Mucosa of descending colon (tissue), 3 donors: ENCODE measurements around the gene NFATC1. TPM values are rescaled to one million over a fixed set of nuclear protein-coding genes. Genes with fewer than 3 reads are reported as not detected.

Experiments used
- ATAC-seq: fragments of 200-7000 bp; cut with Tn5 transposase; one replicate; pipeline ENCODE4 v1.9.1; 2020; ENCODE audit warnings: mild to moderate bottlenecking, moderate library complexity
- DNase-seq, 3 donors: peaks; one replicate each; pipeline ENCODE4 v3.0.0-alpha.2; 2020
- H3K36me3 ChIP-seq: fragments of 200-600 bp; one replicate; pipeline ENCODE4 v1.8.0; 2021; ENCODE audit warnings: low read depth, mild to moderate bottlenecking
- H3K4me1 ChIP-seq: fragments of 200-600 bp; one replicate; pipeline ENCODE4 v1.8.0; 2021; ENCODE audit warnings: low read depth, mild to moderate bottlenecking
- H3K4me3 ChIP-seq: fragments of 200-600 bp; one replicate; pipeline ENCODE4 v1.8.0; 2021; ENCODE audit warnings: mild to moderate bottlenecking
- H3K9me3 ChIP-seq: fragments of 200-600 bp; one replicate; pipeline ENCODE4 v1.8.0; 2021; ENCODE audit warnings: mild to moderate bottlenecking
- CTCF ChIP-seq: fragments of 200-600 bp; IDR thresholded peaks from one replicate; pipeline ENCODE4 v1.8.0; 2022; ENCODE audit warnings: antibody characterized with exemption, mild to moderate bottlenecking
- intact Hi-C, 2 donors: fragments of 100-400 bp; cut with DNase I in 1 of 2; cut with micrococcal nuclease in 1 of 2; formaldehyde crosslinking; loops; one replicate each; pipeline versions ENCODE4 v1.11.0 to v1.11.1; 2022; cut with DNase I, micrococcal nuclease
- total RNA-seq, 3 donors: library from RNA; stranded (reverse); fragmentation: NEBNext Ultra II Directional in 2 of 3; extraction: Animal tissue kit (Norgen Biotek cat#: 25700) in 2 of 3; gene quantifications; one replicate each; pipeline versions ENCODE4 v1.2.1 to v1.2.4, GENCODE V29; 2021 to 2023
- donor health status: DM: no; HTN: no; CAD: no; lungs with moderate emphysema.
- donor health status: DM: no; HTN: no; CAD: no.
- donor health status: DM: no; HTN: yes; CAD: no.

NFATC1 gene
- total RNA-seq, 3 donors from 2014 or later: 2.9 to 12.9 (median 4.6) TPM

GRCh38 chr18:79393181-79393634 is 2.5 kb upstream of the NFATC1 start:
- intact Hi-C loops: no loop called here
- ATAC-seq (peak; percentile 6), DNase-seq (peak in 2 of 3 donors; percentile 30 to 62)
- no peaks in the 10 kb centered on the region for H3K9me3 ChIP-seq
- no peaks in the 10 kb centered on the region for H3K36me3 ChIP-seq
- peaks cover 30% of the 10 kb centered on the region for H3K4me1 ChIP-seq
- TF ChIP-seq CTCF: no peak
- H3K4me3 ChIP-seq: no peak overlapping the region

GRCh38 chr18:79393635-79394533 is 1.8 kb upstream of the NFATC1 start:
- intact Hi-C loops: no loop called here
- Histone ChIP-seq H3K4me1 (peaks cover 30% of the 10 kb centered on the region), H3K4me3 (peak overlapping the region; percentile 19), H3K36me3 (no peaks in the 10 kb centered on the region), H3K9me3 (no peaks in the 10 kb centered on the region)
- no peak for TF ChIP-seq CTCF
- peak; percentile 76 to 86 (median 84) for DNase-seq
- peak; percentile 74 for ATAC-seq

GRCh38 chr18:79394534-79395307 is 1.0 kb upstream of the NFATC1 start:
- DNase-seq (peak in 2 of 3 donors; percentile 48 to 61), ATAC-seq (peak; percentile 17)
- TF ChIP-seq CTCF: no peak
- H3K4me1 ChIP-seq: peaks cover 33% of the 10 kb centered on the region
- H3K36me3 ChIP-seq: no peaks in the 10 kb centered on the region
- H3K9me3 ChIP-seq: no peaks in the 10 kb centered on the region
- intact Hi-C loops: no loop called here
- no peak overlapping the region for H3K4me3 ChIP-seq

- no peak for TF ChIP-seq CTCF
- DNase-seq (peak in 1 of 3 donors; percentile 49), ATAC-seq (no peak)
- no peaks in the 10 kb centered on the region for H3K36me3 ChIP-seq
- H3K4me1 ChIP-seq: peaks cover 35% of the 10 kb centered on the region
- no peaks in the 10 kb centered on the region for H3K9me3 ChIP-seq
- intact Hi-C loops: no loop called here
- H3K4me3 ChIP-seq: no peak overlapping the region
Observed at GRCh38 chr18:79395308-79395640, 456 bp upstream of the NFATC1 start.

- intact Hi-C loops: no loop called here
- ATAC-seq (no peak), DNase-seq (peak in 2 of 3 donors; percentile 61 to 70)
- no peaks in the 10 kb centered on the region for H3K36me3 ChIP-seq
- no peaks in the 10 kb centered on the region for H3K9me3 ChIP-seq
- peaks cover 38% of the 10 kb centered on the region for H3K4me1 ChIP-seq
- no peak overlapping the region for H3K4me3 ChIP-seq
- no peak for TF ChIP-seq CTCF
Observed at GRCh38 chr18:79396431-79397246, 909 bp downstream of the NFATC1 start.
